Suprapubic skin (tissue), 4 donors: ENCODE results near the gene SLC10A1.

Source experiments
- EP300 ChIP-seq: sonication (generic); formaldehyde crosslinking; IDR thresholded peaks from one replicate; pipeline ENCODE4 v1.6.1; 2017; ENCODE audit warnings: antibody characterized with exemption
- POLR2A ChIP-seq, 2 donors: fragments of 450-650 bp; IDR thresholded peaks; one replicate each; pipeline ENCODE4 v1.6.1; 2017; ENCODE audit warnings: antibody characterized with exemption in 2 of 2, mild to moderate bottlenecking in 2 of 2, moderate library complexity in 2 of 2
- POLR2AphosphoS5 ChIP-seq, 3 donors: sonication (generic); formaldehyde crosslinking; IDR thresholded peaks; one replicate each; pipeline ENCODE4 v1.6.1; 2017; ENCODE audit warnings: antibody characterized with exemption in 3 of 3
- TF ChIP-seq, protein P1 (sequence below), 2 donors: fragments of 200-600 bp in 1 of 2; fragments of 450-650 bp in 1 of 2; sonication (generic) in 1 of 2; IDR thresholded peaks; one replicate each; pipeline ENCODE4 v1.5.1; 2016 to 2019; ENCODE audit warnings: antibody characterized with exemption in 2 of 2, mild to moderate bottlenecking in 1 of 2, moderate library complexity in 1 of 2

DNA sequence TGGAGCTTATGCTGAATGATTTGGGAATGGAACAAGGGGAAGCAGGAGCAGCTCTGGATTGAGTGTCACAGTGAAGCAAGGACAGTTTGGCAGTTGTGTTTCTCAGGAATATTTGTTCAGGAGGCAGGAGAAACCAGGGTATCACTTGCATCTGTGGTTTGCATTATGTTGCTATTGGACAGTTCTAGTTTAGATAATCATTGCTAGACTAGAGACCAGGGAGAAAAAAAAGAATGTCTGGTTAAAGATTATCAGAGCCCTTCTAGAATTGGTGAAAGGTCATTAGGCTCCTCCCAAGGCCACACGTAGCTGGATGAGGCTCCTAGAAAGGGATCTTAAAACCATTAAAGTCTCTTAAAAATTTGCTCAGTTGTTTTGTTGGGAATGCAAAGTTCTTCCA, 47.1 kb downstream of the SLC10A1 start:
- TF ChIP-seq POLR2A (IDR thresholded peaks at IDR 0.05) (no peak), POLR2AphosphoS5 (IDR thresholded peaks at IDR 0.05) (no peak), EP300 (no peak)
- TF ChIP-seq, protein P1, sequence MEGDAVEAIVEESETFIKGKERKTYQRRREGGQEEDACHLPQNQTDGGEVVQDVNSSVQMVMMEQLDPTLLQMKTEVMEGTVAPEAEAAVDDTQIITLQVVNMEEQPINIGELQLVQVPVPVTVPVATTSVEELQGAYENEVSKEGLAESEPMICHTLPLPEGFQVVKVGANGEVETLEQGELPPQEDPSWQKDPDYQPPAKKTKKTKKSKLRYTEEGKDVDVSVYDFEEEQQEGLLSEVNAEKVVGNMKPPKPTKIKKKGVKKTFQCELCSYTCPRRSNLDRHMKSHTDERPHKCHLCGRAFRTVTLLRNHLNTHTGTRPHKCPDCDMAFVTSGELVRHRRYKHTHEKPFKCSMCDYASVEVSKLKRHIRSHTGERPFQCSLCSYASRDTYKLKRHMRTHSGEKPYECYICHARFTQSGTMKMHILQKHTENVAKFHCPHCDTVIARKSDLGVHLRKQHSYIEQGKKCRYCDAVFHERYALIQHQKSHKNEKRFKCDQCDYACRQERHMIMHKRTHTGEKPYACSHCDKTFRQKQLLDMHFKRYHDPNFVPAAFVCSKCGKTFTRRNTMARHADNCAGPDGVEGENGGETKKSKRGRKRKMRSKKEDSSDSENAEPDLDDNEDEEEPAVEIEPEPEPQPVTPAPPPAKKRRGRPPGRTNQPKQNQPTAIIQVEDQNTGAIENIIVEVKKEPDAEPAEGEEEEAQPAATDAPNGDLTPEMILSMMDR (IDR thresholded peaks at IDR 0.05): no peak
